ENCODE data around the gene AREL1. TPM values are rescaled to one million over a fixed set of nuclear protein-coding genes. Genes with fewer than 3 reads are reported as not detected.

Gene AREL1
- total and polyA plus RNA-seq, 10 donors = 5.9 to 54.7 (median 39.8) TPM

DNA sequence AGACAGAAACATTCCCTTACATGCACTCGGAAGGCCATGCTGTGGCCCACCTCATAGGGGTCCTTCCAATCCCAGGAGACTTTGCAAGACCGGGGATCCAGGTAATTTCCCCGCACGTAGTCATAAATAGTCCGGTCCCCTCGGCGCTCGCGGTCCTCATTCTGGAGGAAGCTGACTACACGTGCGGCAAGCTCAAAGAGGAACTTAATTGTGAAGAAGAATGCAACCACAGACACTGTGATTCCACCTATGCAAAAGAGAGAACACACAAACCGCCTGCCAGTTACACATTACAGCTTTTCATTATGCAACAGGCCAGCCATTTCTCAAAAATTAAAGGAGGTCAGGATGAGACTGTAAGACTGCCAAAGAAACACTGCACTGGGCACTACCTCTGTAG is 28.4 kb downstream of the AREL1 start:
- no peaks in the 10 kb centered on the region for H3K27me3 ChIP-seq (replicated peaks in 1 of 7)
- H3K9me3 ChIP-seq = no peaks in the 10 kb centered on the region
- H3K4me1 ChIP-seq = peaks cover 8 to 38% (median 23%) of the 10 kb centered on the region in 6 donors
- intact Hi-C loops (cut with DNase I; ENCODE audit: low total_unique reads) = no loop called here
- DNase-seq = peak; percentile 90
- TF ChIP-seq, protein P1, sequence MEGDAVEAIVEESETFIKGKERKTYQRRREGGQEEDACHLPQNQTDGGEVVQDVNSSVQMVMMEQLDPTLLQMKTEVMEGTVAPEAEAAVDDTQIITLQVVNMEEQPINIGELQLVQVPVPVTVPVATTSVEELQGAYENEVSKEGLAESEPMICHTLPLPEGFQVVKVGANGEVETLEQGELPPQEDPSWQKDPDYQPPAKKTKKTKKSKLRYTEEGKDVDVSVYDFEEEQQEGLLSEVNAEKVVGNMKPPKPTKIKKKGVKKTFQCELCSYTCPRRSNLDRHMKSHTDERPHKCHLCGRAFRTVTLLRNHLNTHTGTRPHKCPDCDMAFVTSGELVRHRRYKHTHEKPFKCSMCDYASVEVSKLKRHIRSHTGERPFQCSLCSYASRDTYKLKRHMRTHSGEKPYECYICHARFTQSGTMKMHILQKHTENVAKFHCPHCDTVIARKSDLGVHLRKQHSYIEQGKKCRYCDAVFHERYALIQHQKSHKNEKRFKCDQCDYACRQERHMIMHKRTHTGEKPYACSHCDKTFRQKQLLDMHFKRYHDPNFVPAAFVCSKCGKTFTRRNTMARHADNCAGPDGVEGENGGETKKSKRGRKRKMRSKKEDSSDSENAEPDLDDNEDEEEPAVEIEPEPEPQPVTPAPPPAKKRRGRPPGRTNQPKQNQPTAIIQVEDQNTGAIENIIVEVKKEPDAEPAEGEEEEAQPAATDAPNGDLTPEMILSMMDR (IDR thresholded peaks at IDR 0.05 in 8 of 11, conservative IDR thresholded peaks at IDR 0.05 in 3 of 11) = no peak
- TF ChIP-seq POLR2AphosphoS5 (IDR thresholded peaks at IDR 0.05) = peak in 1 of 3 donors; percentile 50
- no peak for TF ChIP-seq POLR2A (IDR thresholded peaks at IDR 0.05)
- H3K4me3 ChIP-seq = peak overlapping the region in 1 of 8 donors; percentile 8
- WGBS, 5 donors = 36 to 64% (median 44%) methylated on average over 12 of the region's 12 CpGs
- H3K36me3 ChIP-seq = peaks cover 0 to 100% (median 38%) of the 10 kb centered on the region in 6 donors
- H3K27ac ChIP-seq = peak overlapping the region in 7 of 8 donors; percentile 35 to 81 (median 77)

DNA sequence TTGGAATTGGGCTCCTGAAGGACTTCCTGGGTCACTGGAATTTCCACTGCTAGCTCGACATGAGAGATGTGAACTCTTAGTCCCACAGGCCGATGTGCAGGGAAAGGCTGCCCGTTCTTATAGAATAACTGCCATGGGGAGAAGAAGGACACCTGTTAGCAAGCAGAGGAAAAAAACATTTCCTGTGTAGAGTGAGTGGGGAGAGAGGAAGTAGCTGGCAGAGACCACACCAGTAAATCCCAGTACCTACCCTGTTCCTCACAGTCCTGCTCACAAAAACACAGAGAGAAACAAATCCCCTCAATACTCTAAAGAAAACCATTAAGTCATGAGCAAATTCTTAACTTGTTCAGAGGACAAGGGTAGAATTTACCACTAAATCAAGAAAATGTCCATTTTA is 29.5 kb downstream of the AREL1 start:
- H3K4me1 ChIP-seq = peaks cover 8 to 38% (median 23%) of the 10 kb centered on the region in 6 donors
- no peaks in the 10 kb centered on the region for H3K27me3 ChIP-seq (replicated peaks in 1 of 7)
- no peaks in the 10 kb centered on the region for H3K9me3 ChIP-seq
- no peak for TF ChIP-seq POLR2AphosphoS5 (IDR thresholded peaks at IDR 0.05)
- TF ChIP-seq, protein P1 (IDR thresholded peaks at IDR 0.05 in 8 of 11, conservative IDR thresholded peaks at IDR 0.05 in 3 of 11) = no peak
- no peak for TF ChIP-seq POLR2A (IDR thresholded peaks at IDR 0.05)
- 16 to 46% (median 26%) methylated on average over 3 of the region's 3 CpGs for WGBS, 5 donors
- peak overlapping the region in 1 of 8 donors; percentile 8 for H3K4me3 ChIP-seq
- DNase-seq = no peak
- peaks cover 0 to 100% (median 40%) of the 10 kb centered on the region in 6 donors for H3K36me3 ChIP-seq
- peak overlapping the region in 4 of 8 donors; percentile 39 to 81 (median 60) for H3K27ac ChIP-seq
- intact Hi-C loops (cut with DNase I; ENCODE audit: low total_unique reads) = no loop called here

DNA sequence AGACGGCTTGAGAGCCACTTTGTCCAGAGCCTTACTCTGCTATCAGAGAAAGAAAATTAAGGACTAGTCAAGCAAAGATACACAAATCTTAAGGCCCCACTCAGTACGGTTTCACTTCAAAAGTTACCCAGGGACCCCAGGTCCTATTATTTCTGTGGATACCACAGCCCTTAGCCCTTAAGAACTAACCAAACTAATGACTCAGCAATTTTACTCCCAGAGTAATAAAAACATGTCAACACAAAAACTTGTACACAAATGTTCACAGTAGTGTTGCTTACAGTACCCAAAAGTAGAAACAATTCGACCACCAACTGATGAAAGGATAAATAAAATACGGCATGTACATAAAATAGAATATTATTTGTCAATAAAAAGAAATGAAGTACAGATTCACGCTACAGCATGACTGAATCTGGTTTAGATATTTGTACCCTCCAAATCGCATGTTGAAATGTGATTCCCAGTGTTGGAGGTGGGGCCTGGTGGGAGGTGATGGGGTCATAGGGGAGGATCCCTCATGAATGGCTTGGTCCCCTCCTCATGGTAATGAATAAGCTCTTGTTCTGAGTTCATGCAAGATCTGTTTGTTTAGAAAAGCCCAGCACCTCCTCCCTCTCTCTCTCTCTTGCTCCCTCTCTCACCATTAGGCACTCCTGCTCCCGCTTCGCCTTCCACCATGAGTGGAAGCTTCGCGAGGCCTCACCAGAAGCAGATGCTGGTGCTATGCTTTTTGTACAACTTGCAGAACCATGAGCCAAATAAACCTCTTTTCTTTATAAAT is 30.5 kb downstream of the AREL1 start:
- H3K36me3 ChIP-seq = peaks cover 0 to 100% (median 43%) of the 10 kb centered on the region in 6 donors
- WGBS, 5 donors = 93 to 96% (median 94%) methylated on average over 10 of the region's 10 CpGs
- intact Hi-C loops (cut with DNase I; ENCODE audit: low total_unique reads) = no loop called here
- no peak for DNase-seq
- H3K9me3 ChIP-seq = no peaks in the 10 kb centered on the region
- no peak overlapping the region for H3K4me3 ChIP-seq
- TF ChIP-seq, protein P1 (IDR thresholded peaks at IDR 0.05 in 8 of 11, conservative IDR thresholded peaks at IDR 0.05 in 3 of 11) = no peak
- no peak for TF ChIP-seq POLR2A (IDR thresholded peaks at IDR 0.05)
- no peak for TF ChIP-seq POLR2AphosphoS5 (IDR thresholded peaks at IDR 0.05)
- peaks cover 8 to 38% (median 23%) of the 10 kb centered on the region in 6 donors for H3K4me1 ChIP-seq
- H3K27ac ChIP-seq = no peak overlapping the region
- H3K27me3 ChIP-seq (replicated peaks in 1 of 7) = no peaks in the 10 kb centered on the region

DNA sequence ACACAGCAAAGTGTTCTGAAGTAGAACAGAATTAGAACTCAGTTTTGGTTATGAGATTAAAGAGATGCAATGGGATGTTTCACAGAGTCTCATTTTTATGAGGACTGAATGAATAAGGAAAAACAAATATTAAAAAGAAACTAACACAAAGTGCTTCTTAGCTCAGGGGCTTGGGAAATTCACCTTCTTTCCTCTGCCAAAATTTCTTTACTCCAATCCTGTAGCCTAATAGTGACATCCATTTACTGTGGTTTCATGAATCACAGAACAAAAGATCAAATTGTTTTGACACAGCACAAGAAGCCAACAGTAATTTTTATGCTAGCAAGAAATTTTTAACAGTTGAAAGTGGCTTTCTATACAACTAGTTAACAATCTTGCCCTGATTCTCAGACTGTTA is 37.7 kb downstream of the AREL1 start:
- no peak overlapping the region for H3K4me3 ChIP-seq
- H3K27ac ChIP-seq = no peak overlapping the region
- H3K4me1 ChIP-seq = no peaks in the 10 kb centered on the region
- no peaks in the 10 kb centered on the region for H3K27me3 ChIP-seq (replicated peaks in 1 of 7)
- H3K36me3 ChIP-seq = peaks cover 0 to 100% (median 74%) of the 10 kb centered on the region in 6 donors
- H3K9me3 ChIP-seq = no peaks in the 10 kb centered on the region
- DNase-seq = no peak
- no peak for TF ChIP-seq POLR2A (IDR thresholded peaks at IDR 0.05)
- intact Hi-C loops (cut with DNase I; ENCODE audit: low total_unique reads) = no loop called here
